ENCODE measurements around the gene TOR4A.

TOR4A gene

DNA sequence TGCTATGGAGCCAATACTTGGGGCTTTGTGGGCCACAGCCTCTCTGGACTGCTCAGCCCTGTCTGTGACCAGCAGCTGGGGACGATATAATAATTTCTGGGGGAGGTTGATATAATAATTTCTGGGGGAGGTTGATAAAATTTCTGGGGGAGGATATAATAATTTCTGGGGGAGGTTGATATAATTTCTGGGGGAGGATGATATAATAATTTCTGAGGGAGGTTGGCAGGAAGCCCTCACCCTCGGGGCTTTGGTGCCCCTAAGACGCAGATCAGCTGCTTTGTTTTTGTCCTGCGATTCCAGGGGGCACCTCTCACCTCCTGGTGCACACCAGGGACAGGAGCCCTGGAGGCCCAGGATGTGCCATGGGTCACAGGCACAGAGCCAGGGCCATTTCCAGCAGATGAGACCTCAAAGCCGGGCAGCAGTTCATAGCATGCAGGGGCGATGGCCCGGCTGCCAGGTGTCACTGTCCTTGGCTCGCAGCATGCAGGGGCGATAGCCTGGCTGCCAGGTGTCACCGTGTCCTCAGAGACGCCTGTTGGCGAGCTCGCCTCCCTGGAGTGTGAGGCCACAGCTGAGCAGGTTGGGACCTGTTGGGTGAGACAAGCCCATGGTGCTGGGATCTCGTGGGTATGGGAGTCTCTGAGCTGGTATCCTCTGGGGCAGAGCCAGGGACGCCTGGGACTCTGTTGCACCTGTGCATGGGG lies 3.8 kb upstream of the TOR4A start:
- DNase-seq = peak; percentile 38

DNA sequence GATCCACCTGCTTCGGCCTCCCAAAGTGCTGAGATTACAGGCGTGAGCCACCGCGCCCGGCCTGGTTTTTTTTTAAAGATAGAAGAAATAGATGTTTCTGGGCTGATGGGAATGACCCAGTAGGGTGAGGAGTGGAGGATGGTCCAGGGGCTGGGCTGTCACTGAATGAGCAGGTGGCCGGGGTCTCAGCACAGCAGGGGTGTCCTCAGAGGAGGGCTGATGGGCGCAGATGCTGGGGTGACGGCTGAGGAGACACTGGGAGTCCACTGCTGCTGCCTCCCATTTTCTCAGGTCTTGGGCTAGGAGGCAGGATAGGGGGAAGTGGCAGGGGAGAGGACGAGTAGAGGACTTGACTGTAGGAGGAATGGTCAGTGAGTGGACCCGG lies 2.3 kb upstream of the TOR4A start:
- DNase-seq = no peak

DNA sequence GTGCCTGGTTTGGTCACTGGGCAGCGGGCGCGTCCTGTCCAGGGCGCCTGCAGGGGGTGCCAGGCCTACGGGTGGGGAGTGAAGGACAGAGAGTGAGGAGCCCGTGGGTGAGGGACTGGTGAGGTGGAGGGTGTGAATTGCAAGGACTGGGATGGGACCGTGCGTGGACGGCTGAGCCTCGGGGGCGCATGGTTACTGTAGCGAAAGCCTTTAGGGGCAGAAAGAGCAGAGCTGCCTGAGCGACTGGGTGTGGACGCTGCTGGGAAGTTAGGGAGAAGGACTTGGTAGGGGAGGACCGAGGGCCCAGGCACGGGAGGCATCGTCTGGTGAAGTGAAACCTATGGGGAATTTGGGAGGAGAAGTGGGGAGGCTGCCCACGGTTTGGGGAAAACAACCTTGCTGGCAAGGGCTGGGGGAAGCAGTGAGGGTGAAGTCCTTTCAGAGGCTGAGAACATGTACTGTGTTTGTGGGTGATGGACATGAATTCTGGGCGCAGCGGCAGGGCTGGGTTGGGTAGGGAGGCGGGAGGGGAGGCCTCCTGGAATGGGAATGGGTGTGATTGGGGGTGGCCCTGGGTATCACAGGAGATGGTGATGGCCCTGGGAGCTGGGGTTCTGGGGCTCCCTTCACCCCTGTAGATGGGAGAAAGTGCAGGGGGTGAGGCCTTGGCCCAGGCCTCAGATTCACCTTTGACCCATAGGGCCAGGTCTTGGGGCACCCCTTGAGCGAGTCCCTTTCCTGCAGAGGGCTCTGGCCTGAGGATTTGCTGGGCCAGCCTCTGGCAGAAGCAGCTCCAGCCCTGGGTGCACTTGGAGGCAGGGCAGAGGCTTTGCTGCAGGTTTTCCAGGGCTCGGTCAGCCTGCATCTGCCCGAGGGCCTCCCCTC lies 1.7 kb upstream of the TOR4A start:
- no peak for DNase-seq

DNA sequence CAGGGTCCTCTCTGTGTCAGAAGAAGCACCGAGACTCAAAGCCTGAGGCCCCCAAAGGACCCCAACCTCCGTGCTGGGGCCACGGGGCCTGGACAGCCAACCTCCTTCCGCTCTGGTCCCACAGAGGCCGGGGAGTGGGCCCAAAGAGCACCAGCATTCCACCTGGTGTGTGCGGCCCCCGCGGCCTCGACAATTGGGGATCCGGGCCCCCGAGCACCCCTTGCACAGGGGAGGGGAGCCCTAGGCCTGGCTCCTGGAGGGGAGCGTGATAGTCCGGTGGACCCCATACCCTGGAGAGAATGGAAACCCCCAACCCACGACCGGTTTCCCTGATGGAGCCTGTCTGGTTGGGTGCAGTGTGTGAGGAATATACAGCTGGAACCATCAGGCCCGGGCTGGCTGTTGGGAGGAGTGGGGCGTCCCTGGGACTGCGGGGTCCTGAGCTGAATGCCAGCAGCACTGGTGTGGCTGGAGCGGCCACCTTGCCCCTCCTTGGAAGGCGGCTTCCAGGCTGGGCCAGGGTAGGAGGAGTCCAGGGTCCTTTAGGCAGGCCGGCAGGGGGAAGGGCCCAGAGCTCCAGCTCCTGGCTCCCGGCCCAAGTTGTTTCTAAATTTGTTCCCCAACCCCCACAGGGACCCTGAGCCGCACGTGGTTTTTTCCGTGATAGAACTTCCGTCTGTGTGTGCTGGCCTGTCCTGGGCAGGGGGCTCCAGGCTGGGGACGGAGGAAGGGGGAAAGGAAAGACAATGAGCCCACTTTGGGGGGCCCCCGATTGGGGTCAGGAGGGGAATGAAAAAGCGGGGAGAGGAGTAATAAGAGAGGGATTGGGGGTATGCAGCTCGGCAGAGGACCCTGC lies 825 bp upstream of the TOR4A start:
- no peak for DNase-seq

DNA sequence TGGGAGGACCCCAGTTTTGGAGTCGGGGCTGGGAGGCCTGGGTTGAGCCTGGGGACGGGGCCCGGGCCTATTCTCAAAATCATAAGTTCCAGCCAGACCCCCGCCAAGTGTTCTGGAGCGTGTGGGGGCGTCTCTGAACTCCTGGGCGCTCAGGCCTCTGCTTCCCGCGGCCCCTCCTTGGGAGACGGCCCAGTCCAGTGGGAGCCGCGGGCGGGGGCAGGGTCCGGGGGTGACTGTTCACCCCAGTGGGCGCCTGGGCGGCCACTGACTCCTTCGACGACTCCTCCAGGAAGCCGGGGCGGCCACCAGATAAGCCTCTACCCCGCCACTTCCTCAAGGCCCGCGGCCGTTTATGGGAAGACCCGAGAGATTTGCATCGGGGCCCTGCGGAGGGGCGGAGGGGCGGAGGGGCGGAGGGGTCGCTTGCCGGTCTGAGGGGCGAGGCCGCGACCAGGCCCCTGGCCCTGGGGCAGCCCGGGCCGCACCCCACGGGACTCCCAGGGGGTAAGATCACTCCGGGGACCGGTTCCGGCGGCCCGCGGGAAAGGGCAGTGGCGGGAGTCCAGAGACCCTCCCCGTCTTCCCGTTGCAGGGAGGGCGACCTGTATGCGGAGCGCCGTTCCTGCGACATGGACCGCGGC lies 655 bp downstream of the TOR4A start:
- DNase-seq = no peak

DNA sequence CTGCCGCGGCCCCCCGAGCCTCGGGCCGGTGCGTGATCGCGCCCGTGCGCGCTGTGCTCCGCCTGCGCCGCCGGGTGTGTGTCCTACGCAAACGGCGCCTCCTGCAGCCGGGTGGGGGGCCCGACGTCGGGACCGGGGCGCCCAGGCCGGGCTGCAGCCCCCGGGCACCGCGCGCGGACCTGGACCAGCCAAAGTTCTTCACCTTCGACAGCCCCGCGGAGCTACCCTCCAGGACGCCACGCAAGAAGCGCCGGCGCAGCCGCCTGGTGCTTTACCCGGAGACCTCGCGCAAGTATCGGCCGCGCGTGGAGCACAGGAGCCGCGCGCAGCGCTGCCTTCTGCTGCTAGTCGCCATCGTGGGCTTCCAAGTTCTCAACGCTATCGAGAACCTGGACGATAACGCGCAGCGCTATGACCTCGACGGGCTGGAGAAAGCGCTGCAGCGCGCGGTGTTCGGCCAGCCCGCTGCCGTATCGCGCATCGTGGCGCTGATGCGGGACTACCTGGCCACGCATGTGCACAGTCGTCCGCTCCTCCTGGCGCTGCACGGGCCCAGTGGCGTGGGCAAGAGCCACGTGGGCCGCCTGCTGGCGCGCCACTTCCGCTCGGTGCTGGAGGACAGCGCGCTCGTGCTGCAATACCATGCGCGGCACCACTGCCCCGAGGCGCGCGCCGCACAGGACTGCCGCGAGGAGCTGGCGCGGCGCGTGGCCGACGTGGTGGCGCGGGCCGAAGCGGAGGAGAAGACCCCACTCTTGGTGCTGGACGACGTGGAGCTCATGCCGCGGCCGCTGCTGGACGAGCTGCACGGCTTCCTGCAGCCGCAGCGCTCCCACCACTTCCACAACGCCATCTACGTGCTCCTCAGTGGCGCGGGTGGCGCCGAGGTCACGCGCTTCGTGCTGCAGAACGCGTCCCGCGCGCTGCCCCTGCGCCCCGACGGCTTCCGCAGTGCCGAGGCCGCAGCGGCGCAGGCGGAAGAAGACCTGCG lies 1.5 kb downstream of the TOR4A start:
- DNase-seq = no peak

DNA sequence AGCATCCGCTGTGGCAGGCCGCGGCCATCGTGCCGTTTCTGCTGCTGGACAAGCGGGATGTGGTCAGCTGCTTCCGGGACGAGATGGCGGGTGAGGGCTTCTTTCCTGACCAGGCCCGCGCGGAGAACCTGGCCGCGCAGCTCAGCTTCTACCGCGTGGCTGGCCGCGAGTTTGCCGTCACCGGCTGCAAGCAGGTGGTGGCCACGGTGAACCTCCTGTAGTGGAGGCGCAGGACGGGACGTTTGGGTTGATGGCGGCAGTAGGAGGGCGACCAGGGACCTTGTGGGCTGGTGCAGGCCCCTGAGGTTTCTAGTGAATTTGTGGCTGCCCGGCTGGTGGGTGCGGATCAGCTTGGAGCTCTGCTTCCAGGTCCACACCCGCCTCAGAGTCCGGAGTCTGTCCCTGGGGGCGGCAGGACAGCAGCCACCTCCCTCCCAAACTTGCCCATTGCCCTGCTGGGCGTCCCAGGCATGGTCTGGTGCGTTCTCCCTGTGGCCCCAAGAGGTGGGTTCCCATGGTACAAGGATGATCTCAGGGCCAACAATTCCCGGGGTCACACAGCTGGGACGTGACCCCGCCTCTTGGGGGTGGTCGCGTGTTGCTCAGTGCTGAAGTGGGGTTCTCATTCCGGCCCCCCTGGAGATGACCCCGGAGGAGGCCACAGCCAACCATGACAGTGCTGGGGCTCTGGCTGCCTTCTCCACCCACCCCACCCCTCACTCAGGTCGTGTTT lies 2.4 kb downstream of the TOR4A start:
- DNase-seq = no peak

DNA sequence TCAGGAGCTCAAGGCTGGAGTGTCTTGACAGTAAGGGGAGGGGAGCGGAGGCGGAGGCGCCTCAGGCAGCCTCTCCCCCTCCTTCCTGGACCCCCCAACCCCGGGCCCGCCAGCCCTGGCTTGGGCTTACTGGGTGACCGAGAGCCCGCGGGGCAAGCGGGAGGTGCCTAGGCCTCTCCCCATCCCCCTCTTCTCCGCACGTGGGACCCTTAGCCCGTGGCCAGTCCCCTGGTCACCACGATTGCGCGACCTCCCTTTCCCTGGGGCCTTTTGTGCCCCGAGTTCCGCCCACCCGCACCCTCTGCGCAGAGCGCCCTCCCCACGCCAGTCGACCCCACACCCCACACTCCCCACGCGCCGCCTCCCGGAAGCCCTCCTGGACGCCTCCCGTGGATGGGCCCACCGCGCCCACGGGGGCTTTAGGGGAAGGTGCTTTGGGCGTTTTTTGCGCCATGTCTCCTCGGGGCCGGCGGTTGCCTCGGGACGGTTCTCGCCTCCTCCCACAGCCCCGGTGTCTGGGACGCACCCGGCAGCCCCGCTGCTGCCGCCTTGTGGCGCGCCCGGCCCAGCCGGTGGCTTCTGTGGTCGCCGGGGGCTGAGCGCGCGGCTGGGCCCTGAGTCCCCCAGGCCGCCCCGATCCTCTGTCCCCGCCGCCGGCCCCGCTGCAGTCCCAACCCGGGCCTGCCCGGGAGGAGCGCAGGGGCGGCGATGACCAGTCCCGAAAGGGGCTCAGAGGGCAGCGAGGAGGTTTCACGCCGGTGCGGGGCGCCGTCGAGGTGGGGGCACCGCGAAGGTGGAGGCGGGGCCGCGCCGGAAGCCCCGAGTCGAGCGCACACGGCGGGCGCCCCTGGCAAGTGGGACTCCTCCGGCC lies 3.2 kb downstream of the TOR4A start:
- no peak for DNase-seq

DNA sequence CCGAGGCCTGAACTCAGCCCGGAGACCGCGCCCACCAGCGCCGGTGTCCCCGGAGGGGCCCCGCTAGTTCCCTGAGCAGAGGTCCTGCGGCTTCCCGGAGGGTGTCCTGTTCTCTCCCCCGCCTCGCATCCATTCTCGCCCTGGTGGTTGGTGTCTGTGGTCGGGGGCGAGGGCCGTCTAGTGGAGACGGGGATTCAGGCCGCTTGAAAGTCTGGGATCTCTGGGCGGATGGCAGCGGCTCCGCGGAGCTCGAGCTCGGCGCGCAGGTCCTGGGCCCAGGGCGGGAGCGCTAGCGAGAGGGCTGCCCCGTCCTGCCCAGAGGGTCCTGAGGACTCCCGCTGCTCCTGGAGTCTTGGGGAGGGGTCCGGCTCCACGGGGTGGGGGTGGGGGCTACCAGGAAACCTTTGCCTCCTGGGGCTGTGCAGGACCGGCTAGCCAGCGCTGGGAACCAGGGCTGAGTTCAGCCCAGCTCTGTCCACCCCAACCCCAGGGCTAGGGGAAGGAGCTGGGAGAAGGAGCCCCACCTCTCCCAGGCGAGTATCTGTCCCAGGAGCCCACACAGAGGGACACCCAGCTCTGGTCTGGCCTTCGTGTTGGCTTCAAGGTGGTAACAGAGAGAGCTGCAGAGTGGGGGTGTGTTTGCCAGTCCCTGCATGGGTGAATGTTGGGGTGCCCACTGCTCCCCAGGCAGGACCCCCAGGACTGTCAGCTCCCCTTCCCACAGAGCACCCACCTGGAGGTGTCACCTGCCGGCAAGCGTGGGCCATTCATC lies 4.0 kb downstream of the TOR4A start:
- no peak for DNase-seq

DNA sequence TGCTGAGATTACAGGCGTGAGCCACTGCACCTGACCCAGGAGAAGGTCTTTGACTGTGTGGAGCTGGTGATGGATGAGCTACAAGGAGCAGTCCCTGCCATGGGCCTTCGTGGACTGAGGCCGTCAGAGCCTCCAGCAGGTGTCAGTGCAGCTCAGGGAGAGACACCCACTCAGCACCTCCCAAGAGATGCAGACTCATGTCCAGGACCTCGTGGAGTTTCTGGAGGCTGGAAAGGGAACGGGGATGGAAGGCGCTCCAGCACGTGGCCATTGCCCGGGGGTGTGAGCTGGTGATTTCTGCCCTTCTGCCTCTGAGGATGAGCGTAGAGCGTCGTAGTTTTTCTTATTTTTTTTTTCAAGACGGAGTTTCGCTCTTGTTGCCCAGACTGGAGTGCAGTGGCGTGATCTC lies 9.5 kb downstream of the TOR4A start:
- peak; percentile 20 for DNase-seq

DNA sequence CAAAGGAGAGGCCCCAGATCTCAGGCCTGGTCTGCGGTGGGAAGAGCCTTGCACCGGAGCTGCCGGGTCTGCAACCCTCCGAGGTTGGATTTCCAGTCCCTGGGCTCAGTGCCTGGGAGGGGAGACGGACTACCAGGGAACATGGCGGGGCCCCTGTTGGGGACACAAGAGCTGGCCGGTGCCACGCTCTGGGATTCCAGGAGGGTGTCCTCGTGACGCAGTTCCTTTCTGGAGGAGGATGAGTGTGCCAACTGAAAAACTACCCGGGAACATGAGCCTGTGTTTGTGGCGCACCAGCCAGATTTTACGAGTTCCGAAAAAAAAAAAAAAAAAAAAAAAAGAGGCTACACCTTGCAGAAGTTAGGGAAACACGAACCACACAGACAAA lies 15.6 kb downstream of the TOR4A start:
- DNase-seq = no peak

DNA sequence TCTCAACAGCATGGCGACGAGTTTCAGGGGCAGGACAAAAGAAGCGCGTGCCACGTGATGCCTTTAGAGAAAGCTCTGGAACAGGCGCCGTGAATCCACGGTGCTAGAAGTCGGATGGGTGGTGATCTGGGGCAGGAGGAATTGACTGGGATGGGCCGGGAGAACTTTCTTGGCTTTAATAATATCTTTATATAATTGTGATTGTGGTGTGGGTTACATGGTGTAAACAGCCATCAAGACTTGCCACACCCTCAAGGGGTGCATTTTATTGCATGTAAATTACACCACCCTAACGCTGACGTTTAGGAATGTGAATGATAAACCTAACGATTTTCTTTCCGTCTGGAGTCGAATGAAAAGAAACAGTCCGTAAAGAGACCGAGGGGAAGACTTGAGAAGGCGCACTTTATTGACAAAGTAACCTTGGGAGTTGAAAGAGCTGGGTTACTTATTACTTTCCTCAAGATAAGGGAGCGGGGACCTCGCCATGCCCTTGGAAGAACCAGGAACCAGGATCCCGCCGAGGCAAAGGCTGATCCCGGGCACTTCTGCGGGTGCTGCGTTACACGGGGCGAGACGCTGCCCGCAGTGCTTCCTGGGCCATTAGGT lies 16.1 kb downstream of the TOR4A start:
- DNase-seq = no peak

DNA sequence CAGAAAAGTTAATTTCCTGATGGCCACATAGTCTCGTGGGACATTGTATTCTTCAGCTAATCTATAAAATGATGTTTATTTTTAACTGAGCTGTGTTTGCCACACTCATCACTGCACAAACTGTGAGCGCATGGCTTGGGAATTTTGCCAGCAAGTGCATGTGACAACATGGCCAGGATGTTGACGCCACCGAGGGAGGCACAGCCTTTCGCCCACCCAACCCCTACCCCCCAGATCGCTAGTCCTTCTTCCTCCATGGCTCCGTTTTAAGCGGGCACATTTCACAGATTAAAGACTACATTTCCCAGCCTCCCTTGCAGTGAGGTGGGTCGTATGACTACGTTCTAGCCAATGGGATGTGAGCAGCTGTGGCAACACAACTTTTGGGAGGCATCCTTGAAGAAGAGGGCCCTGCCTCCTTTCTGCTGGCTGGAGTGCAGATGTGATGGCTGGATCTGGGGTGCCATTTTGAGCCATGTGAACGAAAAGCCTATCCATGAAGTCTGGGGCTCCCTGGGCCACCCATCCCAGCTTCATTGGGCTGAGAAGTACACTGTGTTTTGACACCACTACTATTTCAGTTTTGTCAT lies 16.7 kb downstream of the TOR4A start:
- DNase-seq = peak; percentile 41

DNA sequence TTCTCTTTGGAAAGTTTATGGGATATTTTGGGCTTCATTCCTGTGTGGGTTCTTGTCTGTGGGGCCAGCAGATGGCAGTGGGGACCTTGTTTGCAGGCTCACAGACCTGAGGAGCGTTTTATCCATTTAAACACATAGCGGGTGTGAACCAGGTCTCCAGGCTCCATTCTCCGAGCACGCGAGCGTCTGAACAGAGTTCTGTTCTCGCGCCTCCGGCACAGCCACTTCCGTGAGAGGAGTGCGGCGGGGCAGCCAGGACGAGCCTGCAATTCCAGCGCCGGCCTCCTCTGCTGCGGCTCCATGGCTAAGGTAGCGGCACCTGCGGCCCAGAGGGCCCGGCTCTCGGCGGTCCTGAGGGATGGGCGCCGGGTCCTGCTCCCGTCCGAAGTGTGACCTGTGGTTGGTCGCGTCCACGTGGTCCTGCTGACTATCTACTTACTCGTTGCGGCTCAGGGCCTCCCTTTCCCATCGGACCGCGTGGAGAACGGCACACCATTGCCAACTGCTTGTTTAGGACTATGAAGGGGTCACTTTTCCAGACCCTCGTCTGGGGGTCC lies 17.2 kb downstream of the TOR4A start:
- no peak for DNase-seq

DNA sequence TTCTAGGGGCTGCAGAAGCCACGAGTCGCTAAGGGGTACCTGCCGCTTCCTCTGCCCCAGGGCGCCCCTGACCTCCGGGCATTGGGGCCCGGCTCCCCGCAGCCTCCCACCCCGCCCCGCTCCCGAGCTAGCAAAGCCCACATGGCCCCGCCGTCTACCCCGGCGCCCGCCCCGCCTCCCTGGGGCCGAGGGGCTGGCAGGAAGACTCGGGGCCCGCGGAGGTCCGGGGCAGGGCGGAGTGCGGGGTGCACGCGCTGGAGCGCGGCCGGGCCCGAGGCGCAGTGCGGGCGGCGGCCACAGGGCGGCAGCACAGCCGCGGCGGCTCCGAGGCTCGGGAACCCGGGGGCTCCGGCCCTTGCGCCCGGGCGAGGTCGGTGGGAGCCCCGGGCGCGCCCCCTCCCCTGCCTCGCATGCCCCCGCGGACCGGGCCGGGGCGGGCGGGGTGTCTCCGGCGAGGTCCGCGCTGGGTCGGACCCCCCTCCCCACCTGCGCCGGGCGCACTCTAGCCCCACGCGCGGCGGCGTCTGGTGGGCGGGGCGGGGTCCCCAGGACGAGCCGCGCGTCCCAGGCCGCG lies 17.8 kb downstream of the TOR4A start:
- DNase-seq = no peak

DNA sequence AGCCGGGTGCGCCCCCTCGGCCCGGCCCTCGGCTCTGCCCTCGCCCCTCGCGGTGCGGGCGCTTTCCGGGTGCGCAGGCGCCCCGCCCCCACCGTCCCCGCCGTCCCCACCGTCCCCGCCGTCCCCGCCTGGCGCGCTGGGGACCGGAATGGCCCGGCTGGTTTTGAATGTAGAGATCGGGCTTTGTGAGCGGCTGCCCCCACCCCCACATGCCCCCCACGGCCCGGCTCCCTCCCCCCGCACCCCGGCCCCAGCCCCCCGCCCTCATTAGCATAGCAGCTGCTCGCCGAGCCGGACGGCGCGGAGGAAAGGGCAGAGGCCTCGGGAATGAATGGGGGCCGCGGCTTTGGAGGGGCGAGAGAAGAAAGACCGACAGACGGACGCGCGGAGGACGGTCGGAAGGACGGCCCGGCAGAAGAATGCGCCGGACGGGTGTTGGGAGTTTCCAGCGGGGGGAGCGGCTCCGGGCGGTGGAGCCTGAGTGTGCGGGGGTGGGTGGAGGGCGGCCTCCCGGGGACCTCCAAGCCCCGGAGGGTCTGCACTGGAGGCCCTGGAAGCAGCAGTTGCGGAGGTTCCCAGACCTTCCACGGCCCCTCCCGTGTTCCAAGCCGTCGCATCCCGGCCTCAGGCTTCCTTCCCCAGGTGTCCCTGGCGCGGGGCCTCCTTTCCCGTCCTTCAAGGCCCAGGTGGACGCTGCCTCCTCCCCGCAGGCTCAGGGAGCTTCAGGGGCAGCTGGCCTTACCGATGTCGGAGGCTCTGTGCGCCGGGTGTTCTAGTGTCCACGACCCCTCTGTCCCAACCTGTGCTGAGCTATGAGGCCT lies 18.5 kb downstream of the TOR4A start:
- DNase-seq = no peak

Measured in SHP77 treated with DMSO at 0.1 percent for 48 hours (cell line).